Neural cell (in vitro differentiated cells): ENCODE data around the gene MAP1LC3B2. TPM values are rescaled to one million over a fixed set of nuclear protein-coding genes. Genes with fewer than 3 reads are reported as not detected.

Source experiments
- H2AFZ ChIP-seq: fragments of 200-600, 300-800 bp; sonication (generic), shearing (Covaris generic); 2 replicates; pipeline ENCODE4 v1.6.0; 2014; ENCODE audit warnings: low read depth, mild to moderate bottlenecking, antibody characterized with exemption, low read length, moderate library complexity
- H3F3A ChIP-seq: fragments of 200-600 bp; shearing (Covaris generic); 2 replicates; pipeline ENCODE4 v1.6.1; 2016; ENCODE audit warnings: mild to moderate bottlenecking, moderate library complexity, mixed read lengths, antibody characterized with exemption, low read length; ENCODE audit not compliant: insufficient read depth, poor library complexity, severe bottlenecking
- H3K27ac ChIP-seq: fragments of 200-600, 300-800 bp; sonication (generic), shearing (Covaris generic); 2 replicates; pipeline ENCODE4 v1.5.1; 2014; ENCODE audit warnings: mild to moderate bottlenecking, low read length, moderate library complexity
- H3K27me3 ChIP-seq: fragments of 300-800, 200-600 bp; sonication (generic), shearing (Covaris generic); 2 replicates; pipeline ENCODE4 v1.6.0; 2014; ENCODE audit warnings: mild to moderate bottlenecking, low read depth, low read length, moderate library complexity; ENCODE audit not compliant: insufficient read depth
- H3K36me3 ChIP-seq: fragments of 300-800, 200-600 bp; sonication (generic), shearing (Covaris generic); 2 replicates; pipeline ENCODE4 v1.5.1; 2014; ENCODE audit warnings: mild to moderate bottlenecking, antibody characterized with exemption, low read length, moderate library complexity; ENCODE audit not compliant: insufficient read depth
- H3K4me2 ChIP-seq: fragments of 300-800, 200-600 bp; sonication (generic), shearing (Covaris generic); 2 replicates; pipeline ENCODE4 v1.6.0; 2014; ENCODE audit warnings: mild to moderate bottlenecking, low read length
- H3K4me3 ChIP-seq: fragments of 300-800, 200-600 bp; sonication (generic), shearing (Covaris generic); 2 replicates; pipeline ENCODE4 v1.5.1; 2014; ENCODE audit warnings: mild to moderate bottlenecking, low read length, moderate library complexity
- H3K79me2 ChIP-seq: fragments of 200-600 bp; shearing (Covaris generic); replicated peaks from 2 replicates; pipeline ENCODE4 v1.6.0; 2014; ENCODE audit warnings: mild to moderate bottlenecking, low read length, moderate library complexity; ENCODE audit not compliant: insufficient read depth
- H3K9ac ChIP-seq: fragments of 300-800, 200-600 bp; sonication (generic), shearing (Covaris generic); 2 replicates; pipeline ENCODE4 v1.6.1; 2016; ENCODE audit warnings: mild to moderate bottlenecking, low read length, mixed read lengths
- H3K9me2 ChIP-seq: fragments of 200-600 bp; shearing (Covaris generic); 2 replicates; pipeline ENCODE4 v1.6.1; 2016; ENCODE audit warnings: mild to moderate bottlenecking, low read length, mixed read lengths; ENCODE audit not compliant: insufficient read depth
- H3K9me3 ChIP-seq: fragments of 200-600, 300-800 bp; sonication (generic), shearing (Covaris generic); 2 replicates; pipeline ENCODE4 v1.6.1; 2016; ENCODE audit warnings: mild to moderate bottlenecking, mixed run types, low read length, moderate library complexity, mixed read lengths
- H4K20me1 ChIP-seq: fragments of 200-600 bp; shearing (Covaris generic); 2 replicates; pipeline ENCODE4 v1.6.1; 2016; ENCODE audit warnings: mild to moderate bottlenecking, mixed run types; ENCODE audit not compliant: insufficient read depth
- CTCF ChIP-seq: fragments of 450-650 bp; IDR thresholded peaks from 2 replicates; pipeline ENCODE4 v1.5.1; 2014; ENCODE audit warnings: antibody characterized with exemption, mild to moderate bottlenecking, moderate library complexity; ENCODE audit not compliant: poor library complexity, severe bottlenecking
- EP300 ChIP-seq: fragments of 450-650 bp; conservative IDR thresholded peaks from 2 replicates; pipeline ENCODE4 v1.6.1; 2014; ENCODE audit warnings: antibody characterized with exemption, mild to moderate bottlenecking, moderate library complexity; ENCODE audit not compliant: poor library complexity, severe bottlenecking
- EZH2 ChIP-seq: fragments of 200-600, 300-800 bp; shearing (Covaris generic), sonication (generic); IDR thresholded peaks from 2 replicates; pipeline ENCODE4 v1.6.1; 2014; ENCODE audit warnings: antibody characterized with exemption, low read length, borderline replicate concordance, mild to moderate bottlenecking; ENCODE audit not compliant: insufficient read depth, poor library complexity, severe bottlenecking
- MXI1 ChIP-seq: fragments of 450-650 bp; conservative IDR thresholded peaks from 2 replicates; pipeline ENCODE4 v1.6.1; 2014; ENCODE audit warnings: antibody characterized with exemption, mild to moderate bottlenecking; ENCODE audit not compliant: poor library complexity, severe bottlenecking
- POLR2AphosphoS5 ChIP-seq: IDR thresholded peaks from 2 replicates; pipeline ENCODE4 v1.6.1; 2012
- RAD21 ChIP-seq: fragments of 450-650 bp; conservative IDR thresholded peaks from 2 replicates; pipeline ENCODE4 v1.6.1; 2014; ENCODE audit warnings: antibody characterized with exemption, mild to moderate bottlenecking, moderate library complexity
- REST ChIP-seq: IDR thresholded peaks from 2 replicates; pipeline ENCODE4 v1.6.1; 2012; ENCODE audit warnings: borderline replicate concordance
- SMC3 ChIP-seq: fragments of 450-650 bp; conservative IDR thresholded peaks from 2 replicates; pipeline ENCODE4 v1.6.1; 2014; ENCODE audit warnings: antibody characterized with exemption, mild to moderate bottlenecking, moderate library complexity; ENCODE audit not compliant: poor library complexity
- TAF1 ChIP-seq: IDR thresholded peaks from 2 replicates; pipeline ENCODE4 v1.6.1; 2012; ENCODE audit warnings: low read depth
- polyA plus RNA-seq: library from polyadenylated mRNA; depleted of rRNA; stranded (reverse); fragments of >200 nt; gene quantifications from 2 replicates; pipeline ENCODE4 v1.2.3, GENCODE V29; 2014

MAP1LC3B2 gene
- polyA plus RNA-seq, 1 donor from 2014 or later: 3.9 TPM

- H3K4me2 ChIP-seq: no peak overlapping the region
- no peak overlapping the region for H3K27ac ChIP-seq
- H3K27me3 ChIP-seq: peaks cover 64% of the 10 kb centered on the region
- no peaks in the 10 kb centered on the region for H3K36me3 ChIP-seq
- no peak overlapping the region for H3K9ac ChIP-seq
- no peaks in the 10 kb centered on the region for H3K79me2 ChIP-seq
- TF ChIP-seq SMC3 (no peak), MXI1 (no peak), CTCF (no peak), REST (no peak), RAD21 (no peak), TAF1 (no peak), EP300 (no peak), POLR2AphosphoS5 (no peak), EZH2 (no peak)
- H3F3A ChIP-seq: no peaks in the 10 kb centered on the region
- no peaks in the 10 kb centered on the region for H3K9me3 ChIP-seq
- H2AFZ ChIP-seq: no peak overlapping the region
- H3K4me3 ChIP-seq: no peak overlapping the region
- H3K9me2 ChIP-seq: no peaks in the 10 kb centered on the region
- H4K20me1 ChIP-seq: no peaks in the 10 kb centered on the region
Observed at GRCh38 chr12:116610971-116611541, 51.9 kb downstream of the MAP1LC3B2 start.

- Histone ChIP-seq H4K20me1 (no peaks in the 10 kb centered on the region), H3K27ac (no peak overlapping the region), H3K9me2 (no peaks in the 10 kb centered on the region), H2AFZ (no peak overlapping the region), H3K27me3 (peaks cover 76% of the 10 kb centered on the region), H3K79me2 (no peaks in the 10 kb centered on the region), H3K9ac (no peak overlapping the region), H3F3A (no peaks in the 10 kb centered on the region), H3K4me2 (no peak overlapping the region), H3K4me3 (no peak overlapping the region), H3K9me3 (no peaks in the 10 kb centered on the region), H3K36me3 (no peaks in the 10 kb centered on the region)
- TF ChIP-seq MXI1 (no peak), RAD21 (no peak), CTCF (no peak)
Observed at GRCh38 chr12:116612436-116612835, 53.3 kb downstream of the MAP1LC3B2 start.
